Prostate gland (tissue), 2 donors: ENCODE measurements around the gene RDH16.
"Not testable (repeated sequence)": the region's sequence is repeated elsewhere in the genome, so short reads cannot be mapped to it uniquely, and the experiment has no call there.

ENCODE experiments used
- POLR2A ChIP-seq: fragments of 450-650 bp; IDR thresholded peaks from one replicate; pipeline ENCODE4 v1.6.1; 2016; ENCODE audit warnings: antibody characterized with exemption, mild to moderate bottlenecking
- TF ChIP-seq, protein P1 (sequence below), 4 experiments: fragments of 200-600 bp in 2 of 4; fragments of 450-650 bp in 2 of 4; sonication (generic) in 2 of 4; IDR thresholded peaks; 1 replicate in 3 of 4; 2 replicates in 1 of 4; pipeline ENCODE4 v1.5.1; 2016 to 2019; ENCODE audit warnings: antibody characterized with exemption in 4 of 4, mild to moderate bottlenecking in 2 of 4, moderate library complexity in 2 of 4

GRCh38 chr12:56963557-56963956 is 6.1 kb upstream of the RDH16 start:
- TF ChIP-seq, protein P1, sequence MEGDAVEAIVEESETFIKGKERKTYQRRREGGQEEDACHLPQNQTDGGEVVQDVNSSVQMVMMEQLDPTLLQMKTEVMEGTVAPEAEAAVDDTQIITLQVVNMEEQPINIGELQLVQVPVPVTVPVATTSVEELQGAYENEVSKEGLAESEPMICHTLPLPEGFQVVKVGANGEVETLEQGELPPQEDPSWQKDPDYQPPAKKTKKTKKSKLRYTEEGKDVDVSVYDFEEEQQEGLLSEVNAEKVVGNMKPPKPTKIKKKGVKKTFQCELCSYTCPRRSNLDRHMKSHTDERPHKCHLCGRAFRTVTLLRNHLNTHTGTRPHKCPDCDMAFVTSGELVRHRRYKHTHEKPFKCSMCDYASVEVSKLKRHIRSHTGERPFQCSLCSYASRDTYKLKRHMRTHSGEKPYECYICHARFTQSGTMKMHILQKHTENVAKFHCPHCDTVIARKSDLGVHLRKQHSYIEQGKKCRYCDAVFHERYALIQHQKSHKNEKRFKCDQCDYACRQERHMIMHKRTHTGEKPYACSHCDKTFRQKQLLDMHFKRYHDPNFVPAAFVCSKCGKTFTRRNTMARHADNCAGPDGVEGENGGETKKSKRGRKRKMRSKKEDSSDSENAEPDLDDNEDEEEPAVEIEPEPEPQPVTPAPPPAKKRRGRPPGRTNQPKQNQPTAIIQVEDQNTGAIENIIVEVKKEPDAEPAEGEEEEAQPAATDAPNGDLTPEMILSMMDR (IDR thresholded peaks at IDR 0.05), result not testable (repeated sequence)
- not testable (repeated sequence) for TF ChIP-seq POLR2A
